HepG2 (cell line): ENCODE measurements around the gene HSD3B7. TPM values are rescaled to one million over a fixed set of nuclear protein-coding genes. Genes with fewer than 3 reads are reported as not detected.

Experiments used
- ARID2 ChIP-seq: sonication (generic); formaldehyde crosslinking; IDR thresholded peaks from 2 replicates; pipeline ENCODE4 v1.8.1; 2022; ENCODE audit warnings: mild to moderate bottlenecking, missing genetic modification reagents, borderline replicate concordance
- DNMT1 ChIP-seq: sonication (generic); formaldehyde crosslinking; IDR thresholded peaks from 2 replicates; pipeline ENCODE4 v1.5.1; 2020; ENCODE audit warnings: mild to moderate bottlenecking, missing genetic modification reagents
- IKZF1 ChIP-seq: fragments of 450-650 bp; IDR thresholded peaks from 2 replicates; pipeline ENCODE4 v1.7.1; 2016
- KDM2A ChIP-seq: sonication (generic); formaldehyde crosslinking; IDR thresholded peaks from 2 replicates; pipeline ENCODE4 v1.4.0; 2020; ENCODE audit warnings: low read depth, missing genetic modification reagents, borderline replicate concordance
- KDM5B ChIP-seq: sonication (generic); formaldehyde crosslinking; IDR thresholded peaks from 2 replicates; pipeline ENCODE4 v1.4.0; 2020; ENCODE audit warnings: missing genetic modification reagents, mild to moderate bottlenecking, borderline replicate concordance
- KMT2A ChIP-seq: sonication (generic); formaldehyde crosslinking; IDR thresholded peaks from 2 replicates; pipeline ENCODE4 v1.4.0; 2020; ENCODE audit warnings: missing genetic modification reagents
- MAF1 ChIP-seq: sonication (generic); formaldehyde crosslinking; IDR thresholded peaks from 2 replicates; pipeline ENCODE4 v1.5.0; 2020; ENCODE audit warnings: missing genetic modification reagents, borderline replicate concordance
- MED8 ChIP-seq: sonication (generic); formaldehyde crosslinking; IDR thresholded peaks from 2 replicates; pipeline ENCODE4 v1.8.1; 2023; ENCODE audit warnings: mild to moderate bottlenecking, missing genetic modification reagents; ENCODE audit not compliant: insufficient replicate concordance
- MTA1 ChIP-seq: sonication (generic); formaldehyde crosslinking; IDR thresholded peaks from 2 replicates; pipeline ENCODE4 v1.4.0; 2020; ENCODE audit warnings: missing genetic modification reagents, mild to moderate bottlenecking, borderline replicate concordance
- MTF2 ChIP-seq: sonication (generic); formaldehyde crosslinking; IDR thresholded peaks from 2 replicates; pipeline ENCODE4 v1.5.0; 2020; ENCODE audit warnings: missing genetic modification reagents, borderline replicate concordance
- MYNN ChIP-seq: sonication (generic); formaldehyde crosslinking; IDR thresholded peaks from 2 replicates; pipeline ENCODE4 v1.4.0; 2020; ENCODE audit warnings: mild to moderate bottlenecking, low read depth, missing genetic modification reagents
- MZF1 ChIP-seq: sonication (generic); formaldehyde crosslinking; IDR thresholded peaks from 2 replicates; pipeline ENCODE4 v1.8.1; 2023; ENCODE audit warnings: mild to moderate bottlenecking, missing genetic modification reagents, borderline replicate concordance
- NCOR1 ChIP-seq: fragments of 200-600 bp; sonication (generic); IDR thresholded peaks from 2 replicates; pipeline ENCODE4 v1.7.0; 2017; ENCODE audit warnings: antibody characterized with exemption, low read length, borderline replicate concordance
- NFATC3 ChIP-seq: sonication (generic); formaldehyde crosslinking; IDR thresholded peaks from 2 replicates; pipeline ENCODE4 v1.5.1; 2020; ENCODE audit warnings: mild to moderate bottlenecking, missing genetic modification reagents
- SNRNP70 ChIP-seq: fragments of 200-400 bp; formaldehyde crosslinking; IDR thresholded peaks from 2 replicates; pipeline ENCODE4 v1.6.1; 2017; ENCODE audit warnings: mild to moderate bottlenecking, low read depth, low read length, moderate library complexity
- TEF ChIP-seq: sonication (generic); formaldehyde crosslinking; IDR thresholded peaks from 2 replicates; pipeline ENCODE4 v1.5.0; 2020; ENCODE audit warnings: missing genetic modification reagents
- THAP8 ChIP-seq: sonication (generic); formaldehyde crosslinking; IDR thresholded peaks from 2 replicates; pipeline ENCODE4 v1.5.1; 2020; ENCODE audit warnings: missing genetic modification reagents, mild to moderate bottlenecking, borderline replicate concordance
- TRAFD1 ChIP-seq: sonication (generic); formaldehyde crosslinking; IDR thresholded peaks from 2 replicates; pipeline ENCODE4 v1.5.1; 2020; ENCODE audit warnings: missing genetic modification reagents, mild to moderate bottlenecking, borderline replicate concordance
- ZFP37 ChIP-seq: sonication (generic); formaldehyde crosslinking; IDR thresholded peaks from 2 replicates; pipeline ENCODE4 v1.4.0; 2020; ENCODE audit warnings: missing genetic modification reagents, borderline replicate concordance
- ZMAT5 ChIP-seq: sonication (generic); formaldehyde crosslinking; IDR thresholded peaks from 2 replicates; pipeline ENCODE4 v1.5.0; 2020; ENCODE audit warnings: mild to moderate bottlenecking, low read depth, missing genetic modification reagents, borderline replicate concordance
- ZNF468 ChIP-seq: sonication (generic); formaldehyde crosslinking; IDR thresholded peaks from 2 replicates; pipeline ENCODE4 v1.8.0; 2022; ENCODE audit warnings: mild to moderate bottlenecking, moderate library complexity, missing genetic modification reagents
- ZNF674 ChIP-seq: sonication (generic); formaldehyde crosslinking; IDR thresholded peaks from 2 replicates; pipeline ENCODE4 v1.5.0; 2020; ENCODE audit warnings: low read depth, mild to moderate bottlenecking, missing genetic modification reagents
- polyA plus RNA-seq, 8 experiments: library from polyadenylated mRNA; depleted of rRNA in 3 of 8; stranded (reverse) in 7 of 8; unstranded in 1 of 8; fragments of >200 nt; fragmentation: Illumina TruSeq in 4 of 8; extraction: Trizol in 4 of 8; gene quantifications; 2 replicates each; pipeline versions ENCODE4 v1.2.1 to v1.2.3, GENCODE V29; 2011 to 2016; ENCODE audit warnings: low read depth in 4 of 8, missing spikeins in 1 of 8, mixed read lengths in 1 of 8; ENCODE audit not compliant: insufficient read depth in 1 of 8
- total RNA-seq, 5 experiments: library from RNA; depleted of rRNA; stranded (reverse); fragments of >200 nt; fragmentation: Illumina TruSeq; extraction: Trizol; gene quantifications; 2 replicates each; pipeline ENCODE4 v1.2.3, GENCODE V29; 2016; ENCODE audit warnings: low read depth in 1 of 5
- TF ChIP-seq, protein P1 (sequence below): sonication (generic); formaldehyde crosslinking; IDR thresholded peaks from 2 replicates; pipeline ENCODE4 v1.4.0; 2020; ENCODE audit warnings: missing genetic modification reagents
- TF ChIP-seq, protein P2 (sequence below): IDR thresholded peaks from 2 replicates; pipeline ENCODE4 v1.6.1; 2012; ENCODE audit warnings: inconsistent platforms

HSD3B7 gene
- total and polyA plus RNA-seq, 2 of the 13 experiments (the other 11 are each of a cell fraction or from before 2014, with no cell fraction given): 32.9 to 69.7 TPM

DNA sequence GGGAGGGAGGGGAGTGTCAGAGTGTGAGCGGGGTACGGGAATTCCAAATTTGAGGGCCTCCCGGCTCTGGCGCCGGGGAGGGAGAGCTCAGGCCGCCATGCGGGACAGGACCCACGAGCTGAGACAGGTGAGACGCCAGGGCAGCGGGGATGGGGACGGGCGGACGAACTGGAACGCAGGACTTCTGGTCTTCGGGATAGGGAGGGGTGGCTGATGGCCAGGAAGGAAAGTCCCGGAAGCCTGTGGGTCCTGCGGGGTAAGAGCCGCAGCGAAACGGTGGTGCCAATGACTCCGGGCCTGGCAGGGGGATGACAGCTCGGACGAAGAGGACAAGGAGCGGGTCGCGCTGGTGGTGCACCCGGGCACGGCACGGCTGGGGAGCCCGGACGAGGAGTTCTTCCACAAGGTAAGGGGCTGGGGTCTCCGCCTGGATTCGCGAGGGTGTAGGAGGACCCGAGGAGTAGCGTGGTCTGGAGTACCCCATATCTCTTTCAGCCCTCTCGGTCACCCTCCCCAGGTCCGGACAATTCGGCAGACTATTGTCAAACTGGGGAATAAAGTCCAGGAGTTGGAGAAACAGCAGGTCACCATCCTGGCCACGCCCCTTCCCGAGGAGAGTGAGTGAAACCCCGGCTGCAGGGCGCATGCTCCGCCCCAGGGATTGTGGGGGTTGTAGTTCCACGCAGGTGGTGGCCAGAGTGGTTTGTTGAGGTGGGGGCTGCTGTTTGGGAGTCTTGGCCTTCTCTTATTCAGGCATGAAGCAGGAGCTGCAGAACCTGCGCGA lies 48.9 kb downstream of the HSD3B7 start (continued):
- TF ChIP-seq KDM5B (CRISPR knock-in tag) (peak; percentile 90), MTF2 (CRISPR knock-in tag) (no peak), KDM2A (CRISPR knock-in tag) (no peak; the same call in 1 of the 2 replicates), MED8 (peak; percentile 21), ZFP37 (peak; percentile 86), KMT2A (CRISPR knock-in tag) (no peak), MZF1 (CRISPR knock-in tag) (0 out of 2 replicates have a peak, but pooled peaks have one; percentile 51), ZMAT5 (CRISPR knock-in tag) (no peak), ZNF468 (CRISPR knock-in tag) (no peak), NCOR1 (no peak), SNRNP70 (no peak), MTA1 (CRISPR knock-in tag) (no peak), ARID2 (no peak), NFATC3 (CRISPR knock-in tag) (no peak; the same call in 1 of the 2 replicates), TEF (CRISPR knock-in tag) (no peak), TRAFD1 (CRISPR knock-in tag) (no peak), ZNF674 (CRISPR knock-in tag) (no peak), MYNN (CRISPR knock-in tag) (no peak), THAP8 (CRISPR knock-in tag) (0 out of 2 replicates have a peak, but pooled peaks have one; percentile 1), IKZF1 (no peak), MAF1 (CRISPR knock-in tag) (no peak), DNMT1 (CRISPR knock-in tag) (no peak)
- TF ChIP-seq, protein P1, sequence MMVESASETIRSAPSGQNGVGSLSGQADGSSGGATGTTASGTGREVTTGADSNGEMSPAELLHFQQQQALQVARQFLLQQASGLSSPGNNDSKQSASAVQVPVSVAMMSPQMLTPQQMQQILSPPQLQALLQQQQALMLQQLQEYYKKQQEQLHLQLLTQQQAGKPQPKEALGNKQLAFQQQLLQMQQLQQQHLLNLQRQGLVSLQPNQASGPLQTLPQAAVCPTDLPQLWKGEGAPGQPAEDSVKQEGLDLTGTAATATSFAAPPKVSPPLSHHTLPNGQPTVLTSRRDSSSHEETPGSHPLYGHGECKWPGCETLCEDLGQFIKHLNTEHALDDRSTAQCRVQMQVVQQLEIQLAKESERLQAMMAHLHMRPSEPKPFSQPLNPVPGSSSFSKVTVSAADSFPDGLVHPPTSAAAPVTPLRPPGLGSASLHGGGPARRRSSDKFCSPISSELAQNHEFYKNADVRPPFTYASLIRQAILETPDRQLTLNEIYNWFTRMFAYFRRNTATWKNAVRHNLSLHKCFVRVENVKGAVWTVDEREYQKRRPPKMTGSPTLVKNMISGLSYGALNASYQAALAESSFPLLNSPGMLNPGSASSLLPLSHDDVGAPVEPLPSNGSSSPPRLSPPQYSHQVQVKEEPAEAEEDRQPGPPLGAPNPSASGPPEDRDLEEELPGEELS (CRISPR knock-in tag): peak; percentile 37; the same call in 1 of the 2 replicates
- TF ChIP-seq, protein P2, sequence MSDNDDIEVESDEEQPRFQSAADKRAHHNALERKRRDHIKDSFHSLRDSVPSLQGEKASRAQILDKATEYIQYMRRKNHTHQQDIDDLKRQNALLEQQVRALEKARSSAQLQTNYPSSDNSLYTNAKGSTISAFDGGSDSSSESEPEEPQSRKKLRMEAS: peak; percentile 66
